ENCODE measurements around the gene B4GALT5.

DNA sequence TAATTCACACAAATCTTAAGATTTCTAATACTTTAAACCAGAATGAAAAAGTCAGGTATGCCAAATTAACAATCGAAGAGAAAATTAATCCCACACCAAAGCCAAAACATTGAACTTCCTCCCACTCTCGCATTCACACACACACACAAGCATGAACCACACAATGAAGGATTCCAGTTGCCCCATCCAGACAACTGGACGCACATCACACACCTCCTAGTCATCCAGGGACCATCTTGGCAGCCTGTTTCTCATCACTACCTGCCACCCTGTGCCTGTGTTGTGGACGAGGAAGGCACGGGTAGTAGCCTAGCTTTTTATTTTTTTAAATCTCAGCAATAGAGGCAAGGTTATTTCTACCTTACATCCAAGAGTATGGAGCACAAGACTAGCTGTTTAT is 15.2 kb downstream of the B4GALT5 start:
- TF ChIP-seq, protein P1, sequence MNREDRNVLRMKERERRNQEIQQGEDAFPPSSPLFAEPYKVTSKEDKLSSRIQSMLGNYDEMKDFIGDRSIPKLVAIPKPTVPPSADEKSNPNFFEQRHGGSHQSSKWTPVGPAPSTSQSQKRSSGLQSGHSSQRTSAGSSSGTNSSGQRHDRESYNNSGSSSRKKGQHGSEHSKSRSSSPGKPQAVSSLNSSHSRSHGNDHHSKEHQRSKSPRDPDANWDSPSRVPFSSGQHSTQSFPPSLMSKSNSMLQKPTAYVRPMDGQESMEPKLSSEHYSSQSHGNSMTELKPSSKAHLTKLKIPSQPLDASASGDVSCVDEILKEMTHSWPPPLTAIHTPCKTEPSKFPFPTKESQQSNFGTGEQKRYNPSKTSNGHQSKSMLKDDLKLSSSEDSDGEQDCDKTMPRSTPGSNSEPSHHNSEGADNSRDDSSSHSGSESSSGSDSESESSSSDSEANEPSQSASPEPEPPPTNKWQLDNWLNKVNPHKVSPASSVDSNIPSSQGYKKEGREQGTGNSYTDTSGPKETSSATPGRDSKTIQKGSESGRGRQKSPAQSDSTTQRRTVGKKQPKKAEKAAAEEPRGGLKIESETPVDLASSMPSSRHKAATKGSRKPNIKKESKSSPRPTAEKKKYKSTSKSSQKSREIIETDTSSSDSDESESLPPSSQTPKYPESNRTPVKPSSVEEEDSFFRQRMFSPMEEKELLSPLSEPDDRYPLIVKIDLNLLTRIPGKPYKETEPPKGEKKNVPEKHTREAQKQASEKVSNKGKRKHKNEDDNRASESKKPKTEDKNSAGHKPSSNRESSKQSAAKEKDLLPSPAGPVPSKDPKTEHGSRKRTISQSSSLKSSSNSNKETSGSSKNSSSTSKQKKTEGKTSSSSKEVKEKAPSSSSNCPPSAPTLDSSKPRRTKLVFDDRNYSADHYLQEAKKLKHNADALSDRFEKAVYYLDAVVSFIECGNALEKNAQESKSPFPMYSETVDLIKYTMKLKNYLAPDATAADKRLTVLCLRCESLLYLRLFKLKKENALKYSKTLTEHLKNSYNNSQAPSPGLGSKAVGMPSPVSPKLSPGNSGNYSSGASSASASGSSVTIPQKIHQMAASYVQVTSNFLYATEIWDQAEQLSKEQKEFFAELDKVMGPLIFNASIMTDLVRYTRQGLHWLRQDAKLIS (CRISPR knock-in tag; IDR thresholded peaks at IDR 0.05; ENCODE audit: borderline replicate concordance), result no peak
- TF ChIP-seq, protein P2, sequence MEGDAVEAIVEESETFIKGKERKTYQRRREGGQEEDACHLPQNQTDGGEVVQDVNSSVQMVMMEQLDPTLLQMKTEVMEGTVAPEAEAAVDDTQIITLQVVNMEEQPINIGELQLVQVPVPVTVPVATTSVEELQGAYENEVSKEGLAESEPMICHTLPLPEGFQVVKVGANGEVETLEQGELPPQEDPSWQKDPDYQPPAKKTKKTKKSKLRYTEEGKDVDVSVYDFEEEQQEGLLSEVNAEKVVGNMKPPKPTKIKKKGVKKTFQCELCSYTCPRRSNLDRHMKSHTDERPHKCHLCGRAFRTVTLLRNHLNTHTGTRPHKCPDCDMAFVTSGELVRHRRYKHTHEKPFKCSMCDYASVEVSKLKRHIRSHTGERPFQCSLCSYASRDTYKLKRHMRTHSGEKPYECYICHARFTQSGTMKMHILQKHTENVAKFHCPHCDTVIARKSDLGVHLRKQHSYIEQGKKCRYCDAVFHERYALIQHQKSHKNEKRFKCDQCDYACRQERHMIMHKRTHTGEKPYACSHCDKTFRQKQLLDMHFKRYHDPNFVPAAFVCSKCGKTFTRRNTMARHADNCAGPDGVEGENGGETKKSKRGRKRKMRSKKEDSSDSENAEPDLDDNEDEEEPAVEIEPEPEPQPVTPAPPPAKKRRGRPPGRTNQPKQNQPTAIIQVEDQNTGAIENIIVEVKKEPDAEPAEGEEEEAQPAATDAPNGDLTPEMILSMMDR (IDR thresholded peaks at IDR 0.05), result no peak
- TF ChIP-seq ZNF232 (CRISPR knock-in tag; IDR thresholded peaks at IDR 0.05) (no peak), ETV6 (CRISPR knock-in tag; IDR thresholded peaks at IDR 0.05) (no peak), ZNF138 (CRISPR knock-in tag; conservative IDR thresholded peaks at IDR 0.05) (no peak), ZBTB21 (CRISPR knock-in tag; IDR thresholded peaks at IDR 0.05; ENCODE audit: borderline replicate concordance) (no peak), SP1 (CRISPR knock-in tag; conservative IDR thresholded peaks at IDR 0.05) (no peak), JUN (CRISPR knock-in tag; IDR thresholded peaks at IDR 0.05) (no peak), KAT7 (CRISPR knock-in tag; IDR thresholded peaks at IDR 0.05; ENCODE audit: borderline replicate concordance) (no peak)
- TF ChIP-seq, protein P3, sequence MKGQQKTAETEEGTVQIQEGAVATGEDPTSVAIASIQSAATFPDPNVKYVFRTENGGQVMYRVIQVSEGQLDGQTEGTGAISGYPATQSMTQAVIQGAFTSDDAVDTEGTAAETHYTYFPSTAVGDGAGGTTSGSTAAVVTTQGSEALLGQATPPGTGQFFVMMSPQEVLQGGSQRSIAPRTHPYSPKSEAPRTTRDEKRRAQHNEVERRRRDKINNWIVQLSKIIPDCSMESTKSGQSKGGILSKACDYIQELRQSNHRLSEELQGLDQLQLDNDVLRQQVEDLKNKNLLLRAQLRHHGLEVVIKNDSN (CRISPR knock-in tag; IDR thresholded peaks at IDR 0.05), result no peak
- TF ChIP-seq, protein P4, sequence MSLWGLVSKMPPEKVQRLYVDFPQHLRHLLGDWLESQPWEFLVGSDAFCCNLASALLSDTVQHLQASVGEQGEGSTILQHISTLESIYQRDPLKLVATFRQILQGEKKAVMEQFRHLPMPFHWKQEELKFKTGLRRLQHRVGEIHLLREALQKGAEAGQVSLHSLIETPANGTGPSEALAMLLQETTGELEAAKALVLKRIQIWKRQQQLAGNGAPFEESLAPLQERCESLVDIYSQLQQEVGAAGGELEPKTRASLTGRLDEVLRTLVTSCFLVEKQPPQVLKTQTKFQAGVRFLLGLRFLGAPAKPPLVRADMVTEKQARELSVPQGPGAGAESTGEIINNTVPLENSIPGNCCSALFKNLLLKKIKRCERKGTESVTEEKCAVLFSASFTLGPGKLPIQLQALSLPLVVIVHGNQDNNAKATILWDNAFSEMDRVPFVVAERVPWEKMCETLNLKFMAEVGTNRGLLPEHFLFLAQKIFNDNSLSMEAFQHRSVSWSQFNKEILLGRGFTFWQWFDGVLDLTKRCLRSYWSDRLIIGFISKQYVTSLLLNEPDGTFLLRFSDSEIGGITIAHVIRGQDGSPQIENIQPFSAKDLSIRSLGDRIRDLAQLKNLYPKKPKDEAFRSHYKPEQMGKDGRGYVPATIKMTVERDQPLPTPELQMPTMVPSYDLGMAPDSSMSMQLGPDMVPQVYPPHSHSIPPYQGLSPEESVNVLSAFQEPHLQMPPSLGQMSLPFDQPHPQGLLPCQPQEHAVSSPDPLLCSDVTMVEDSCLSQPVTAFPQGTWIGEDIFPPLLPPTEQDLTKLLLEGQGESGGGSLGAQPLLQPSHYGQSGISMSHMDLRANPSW (CRISPR knock-in tag; conservative IDR thresholded peaks at IDR 0.05; ENCODE audit: low read depth), result no peak
- TF ChIP-seq, protein P5, sequence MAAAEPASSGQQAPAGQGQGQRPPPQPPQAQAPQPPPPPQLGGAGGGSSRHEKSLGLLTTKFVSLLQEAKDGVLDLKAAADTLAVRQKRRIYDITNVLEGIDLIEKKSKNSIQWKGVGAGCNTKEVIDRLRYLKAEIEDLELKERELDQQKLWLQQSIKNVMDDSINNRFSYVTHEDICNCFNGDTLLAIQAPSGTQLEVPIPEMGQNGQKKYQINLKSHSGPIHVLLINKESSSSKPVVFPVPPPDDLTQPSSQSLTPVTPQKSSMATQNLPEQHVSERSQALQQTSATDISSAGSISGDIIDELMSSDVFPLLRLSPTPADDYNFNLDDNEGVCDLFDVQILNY (CRISPR knock-in tag; IDR thresholded peaks at IDR 0.05), result no peak
- TF ChIP-seq, protein P6, sequence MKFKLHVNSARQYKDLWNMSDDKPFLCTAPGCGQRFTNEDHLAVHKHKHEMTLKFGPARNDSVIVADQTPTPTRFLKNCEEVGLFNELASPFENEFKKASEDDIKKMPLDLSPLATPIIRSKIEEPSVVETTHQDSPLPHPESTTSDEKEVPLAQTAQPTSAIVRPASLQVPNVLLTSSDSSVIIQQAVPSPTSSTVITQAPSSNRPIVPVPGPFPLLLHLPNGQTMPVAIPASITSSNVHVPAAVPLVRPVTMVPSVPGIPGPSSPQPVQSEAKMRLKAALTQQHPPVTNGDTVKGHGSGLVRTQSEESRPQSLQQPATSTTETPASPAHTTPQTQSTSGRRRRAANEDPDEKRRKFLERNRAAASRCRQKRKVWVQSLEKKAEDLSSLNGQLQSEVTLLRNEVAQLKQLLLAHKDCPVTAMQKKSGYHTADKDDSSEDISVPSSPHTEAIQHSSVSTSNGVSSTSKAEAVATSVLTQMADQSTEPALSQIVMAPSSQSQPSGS (CRISPR knock-in tag; IDR thresholded peaks at IDR 0.05; ENCODE audit: borderline replicate concordance, low read depth), result no peak
